ENCODE measurements around the gene NMBR.
"Not testable (repeated sequence)": the region's sequence is repeated elsewhere in the genome, so short reads cannot be mapped to it uniquely, and the experiment has no call there.

The NMBR gene

DNA sequence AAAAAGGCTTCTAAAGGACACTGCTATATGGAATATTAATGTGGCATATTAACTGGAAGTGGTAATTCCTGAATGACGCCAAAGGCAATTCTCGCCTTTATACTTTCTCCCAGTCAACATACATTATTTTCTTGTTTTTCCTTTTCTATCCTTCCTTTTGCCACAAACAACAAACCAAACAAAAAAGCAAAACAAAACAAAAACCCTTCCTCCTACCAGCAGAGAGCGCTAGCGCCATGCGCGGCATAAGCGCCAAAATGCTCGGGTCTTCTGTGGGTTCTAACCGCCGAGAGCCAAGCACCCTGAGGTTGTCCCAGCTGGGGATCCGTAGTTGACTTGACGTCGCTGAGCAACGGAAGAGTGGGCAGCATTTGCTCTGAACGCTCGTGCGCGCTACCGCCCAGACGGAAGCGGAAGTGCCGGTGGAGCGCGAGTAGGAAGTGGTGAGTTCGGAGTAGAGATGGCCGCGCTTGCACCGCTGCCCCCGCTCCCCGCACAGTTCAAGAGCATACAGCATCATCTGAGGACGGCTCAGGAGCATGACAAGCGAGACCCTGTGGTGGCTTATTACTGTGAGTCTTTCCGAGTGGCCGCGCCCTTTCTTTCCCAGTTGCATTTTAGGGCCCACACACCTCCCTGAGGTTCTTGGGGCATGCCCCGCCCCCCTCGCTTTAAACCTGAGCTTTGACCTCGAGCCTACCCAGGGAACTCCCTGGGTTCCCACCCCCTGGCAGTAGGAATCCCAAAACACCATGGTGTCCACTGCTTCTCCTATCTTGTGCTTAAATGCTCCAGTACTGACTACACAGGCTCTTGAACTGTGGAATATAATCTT lies at the start of gene NMBR, which contains the start of gene VTA1:
TSS of gene NMBR (minus strand) at position 295 of the 835 bp plus-strand sequence. CDS start 58,464 bp downstream, outside the sequence.
TSS of gene VTA1 (plus strand) at position 436 of the 835 bp plus-strand sequence. CDS start at position 461, 25 bp downstream.
- DNase-seq = peak; percentile 92

DNA sequence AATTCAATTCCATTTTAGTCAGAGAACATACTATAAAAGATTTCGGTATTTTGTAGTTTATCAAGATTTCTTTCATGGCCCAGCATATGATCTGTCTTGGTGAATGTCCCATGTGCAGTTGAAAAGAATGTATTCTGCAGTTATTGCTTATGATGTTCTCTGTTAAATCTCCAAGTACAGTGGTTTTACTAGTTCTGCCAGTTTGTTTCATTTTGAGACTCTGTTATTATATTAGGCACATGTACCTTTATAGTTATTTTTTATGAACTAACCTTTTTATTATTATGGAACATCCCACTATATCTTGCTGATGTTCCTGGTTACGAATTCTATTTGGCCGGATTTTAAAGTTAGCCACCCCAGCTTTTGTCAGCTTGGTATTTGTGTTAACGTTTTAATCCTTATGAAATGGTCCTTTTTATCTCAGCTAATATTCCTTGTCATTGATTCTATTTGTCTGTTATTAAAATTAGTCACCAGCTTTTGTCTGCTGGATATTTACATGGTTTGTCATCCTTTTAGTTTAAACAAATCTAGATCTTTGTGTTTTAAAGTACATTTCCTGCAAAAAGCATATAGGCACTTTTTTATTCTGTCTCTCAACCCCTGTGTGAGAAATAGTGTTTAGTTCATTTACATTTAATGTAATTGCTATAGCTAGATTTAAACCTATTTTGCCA lies 49.1 kb upstream of the NMBR start:
- no peak for DNase-seq

DNA sequence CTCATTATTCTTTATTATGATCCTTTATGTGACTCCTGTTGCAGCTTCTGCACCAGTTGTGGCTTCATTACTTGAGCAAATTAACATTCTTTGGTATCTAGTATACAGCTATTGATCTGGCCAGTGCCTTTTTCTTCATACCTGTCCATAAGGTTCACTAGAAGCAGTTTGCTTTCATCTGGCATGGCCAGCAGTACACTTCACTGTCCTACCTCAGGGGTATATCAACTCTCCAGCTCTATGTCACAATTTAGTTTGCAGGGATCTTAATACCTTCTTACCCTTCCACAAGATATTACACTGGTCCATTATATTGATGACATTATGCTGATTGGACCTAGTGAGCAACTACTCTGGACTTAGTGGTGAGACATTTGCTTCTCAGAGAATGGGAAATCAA lies 46.7 kb upstream of the NMBR start:
- no peak for DNase-seq

DNA sequence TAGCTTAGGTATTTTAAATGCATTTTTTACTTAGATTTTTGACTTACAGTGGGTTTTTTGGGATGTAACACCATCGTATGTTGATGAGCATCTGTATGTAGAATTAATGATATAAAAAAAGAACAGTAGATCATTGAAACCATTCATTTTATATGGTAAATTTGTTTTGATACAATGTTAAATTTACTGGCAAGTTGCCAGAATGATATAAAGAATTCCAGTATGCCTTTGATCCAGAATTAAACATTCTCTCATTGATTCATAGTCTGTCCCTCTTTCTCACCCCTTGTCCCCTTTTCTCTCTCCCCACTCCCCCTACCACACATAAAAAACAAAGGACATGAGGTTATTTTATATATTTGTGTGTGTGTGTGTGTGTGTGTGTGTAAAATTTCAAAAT lies 45.4 kb upstream of the NMBR start:
- DNase-seq = no peak

DNA sequence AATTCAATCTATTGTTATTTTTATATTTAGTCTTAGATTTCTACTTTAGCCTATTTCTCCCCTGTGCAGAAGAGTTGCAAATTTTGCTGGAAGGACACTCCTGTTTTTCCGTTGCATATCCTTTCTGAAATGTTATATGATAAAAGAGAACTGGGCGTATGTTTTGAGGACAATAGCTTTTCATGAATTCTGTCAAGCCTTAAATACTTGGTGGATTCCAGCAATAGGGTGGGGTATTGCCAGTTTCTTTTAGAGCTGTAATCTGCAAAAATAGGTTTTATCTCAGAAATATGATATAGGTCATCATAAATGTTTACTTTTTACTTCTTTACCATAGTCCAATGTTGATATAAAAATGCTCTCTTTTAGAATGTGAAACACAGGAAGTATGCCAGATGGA lies 42.1 kb upstream of the NMBR start:
- DNase-seq = no peak

DNA sequence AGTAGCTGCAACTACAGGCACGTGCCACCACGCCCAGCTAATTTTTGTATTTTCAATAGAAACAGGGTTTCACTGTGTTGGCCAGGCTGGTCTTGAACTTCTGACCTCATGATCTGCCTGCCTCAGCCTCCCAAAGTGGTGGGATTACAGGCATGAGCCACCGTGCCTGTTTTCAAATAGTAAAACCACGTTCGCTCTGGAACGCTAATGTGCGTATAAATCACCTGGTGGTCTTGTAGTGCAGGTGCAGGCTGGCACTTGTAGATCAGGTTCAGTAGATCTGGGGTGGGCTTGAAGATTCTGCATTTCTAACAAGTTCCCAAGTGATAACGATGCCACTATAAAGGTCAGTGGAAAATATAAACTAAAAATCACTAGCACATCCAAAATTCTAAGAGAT lies 41.4 kb upstream of the NMBR start:
- not testable (repeated sequence) for DNase-seq

DNA sequence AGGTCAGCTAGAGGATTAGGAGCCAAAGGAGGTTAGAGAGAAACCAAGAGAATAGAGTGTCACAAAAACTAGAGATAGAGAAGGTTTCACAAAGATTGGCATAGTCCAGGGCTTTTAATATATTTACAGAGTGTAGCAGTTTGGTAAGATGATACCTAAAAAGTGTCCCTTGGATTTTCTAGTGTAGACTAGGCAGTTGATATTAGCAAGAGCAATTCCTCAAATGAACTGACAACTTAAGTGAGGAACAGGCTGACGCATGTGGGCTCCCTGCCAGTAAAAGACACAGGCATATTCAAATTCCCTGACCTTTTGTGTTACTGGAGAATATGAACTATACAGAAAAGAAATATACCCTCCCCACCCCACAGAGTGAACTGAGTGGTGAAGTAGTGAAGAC lies 40.3 kb upstream of the NMBR start:
- DNase-seq = no peak

DNA sequence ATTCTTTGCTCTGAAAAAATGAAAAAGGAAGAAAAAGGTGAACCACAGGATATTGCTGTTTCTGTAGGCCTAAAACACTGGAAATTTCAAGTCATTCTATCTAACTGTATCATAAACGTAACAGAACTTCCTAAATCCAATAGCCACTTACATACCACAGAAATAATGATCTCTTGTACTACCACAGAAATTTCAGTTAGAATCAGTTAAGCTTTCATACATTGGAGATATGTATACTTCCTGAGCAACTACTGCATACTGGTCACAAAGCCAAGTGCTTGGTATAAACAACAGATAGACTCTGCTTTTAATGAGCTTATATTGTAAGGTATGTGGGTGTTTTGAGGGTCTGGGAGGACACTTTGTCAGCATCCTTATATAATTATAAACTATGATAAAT lies 38.7 kb upstream of the NMBR start:
- no peak for DNase-seq

DNA sequence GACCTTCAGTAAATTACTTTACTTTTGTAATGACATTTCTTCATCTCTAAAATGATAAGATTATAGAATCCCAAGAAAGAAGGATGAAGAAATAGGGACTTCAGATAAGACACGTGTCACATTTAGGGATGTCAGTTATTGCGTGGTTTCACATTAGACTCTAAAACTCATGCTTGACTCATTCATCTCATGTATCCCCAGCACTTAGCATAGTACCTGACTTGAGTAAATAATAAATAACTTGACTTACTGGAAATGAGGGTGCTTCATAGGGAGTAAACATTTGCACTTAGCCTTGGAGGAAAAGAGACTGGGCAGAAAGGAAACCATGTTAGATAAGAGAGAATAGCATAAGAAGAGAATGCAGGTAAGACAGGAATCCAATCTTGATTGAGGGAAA lies 37.4 kb upstream of the NMBR start:
- DNase-seq = no peak

DNA sequence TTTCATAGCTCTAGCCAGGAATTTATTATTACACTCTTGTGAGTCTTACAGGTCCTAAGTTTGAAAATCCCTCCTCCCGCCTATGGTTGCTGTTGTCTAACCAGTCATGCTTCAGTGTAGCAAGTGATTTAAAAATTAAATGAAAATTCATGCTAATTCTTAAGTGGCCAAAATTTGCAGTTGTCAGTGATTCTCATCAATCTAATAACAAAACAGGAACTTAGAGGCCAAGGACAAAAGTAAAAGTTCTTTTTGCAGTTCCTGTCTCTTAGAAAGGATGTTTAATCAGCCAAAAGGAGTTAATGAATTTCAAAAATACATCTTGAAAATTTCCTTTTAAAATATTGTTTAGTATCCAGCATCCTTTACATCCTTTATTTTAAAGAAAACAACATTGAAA lies 36.4 kb upstream of the NMBR start:
- no peak for DNase-seq

DNA sequence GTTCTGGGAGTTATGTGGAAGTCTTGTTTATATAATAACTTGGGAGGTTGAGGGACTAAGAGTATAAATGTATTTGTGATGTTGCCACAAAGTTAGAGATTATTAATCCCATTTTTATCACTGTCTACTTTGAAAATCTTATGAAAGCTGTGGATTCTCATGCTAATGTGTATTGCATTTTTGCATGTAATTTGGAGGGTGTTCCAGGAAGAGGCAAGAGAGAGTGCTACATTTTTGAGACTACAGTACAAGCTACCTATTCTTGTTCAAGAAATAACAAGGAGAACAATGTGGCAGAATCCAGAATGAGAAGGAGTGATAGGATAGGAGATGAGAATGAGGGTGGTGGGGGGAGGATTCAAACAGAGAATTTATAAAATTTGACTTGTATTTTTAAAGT lies 35.1 kb upstream of the NMBR start:
- no peak for DNase-seq

DNA sequence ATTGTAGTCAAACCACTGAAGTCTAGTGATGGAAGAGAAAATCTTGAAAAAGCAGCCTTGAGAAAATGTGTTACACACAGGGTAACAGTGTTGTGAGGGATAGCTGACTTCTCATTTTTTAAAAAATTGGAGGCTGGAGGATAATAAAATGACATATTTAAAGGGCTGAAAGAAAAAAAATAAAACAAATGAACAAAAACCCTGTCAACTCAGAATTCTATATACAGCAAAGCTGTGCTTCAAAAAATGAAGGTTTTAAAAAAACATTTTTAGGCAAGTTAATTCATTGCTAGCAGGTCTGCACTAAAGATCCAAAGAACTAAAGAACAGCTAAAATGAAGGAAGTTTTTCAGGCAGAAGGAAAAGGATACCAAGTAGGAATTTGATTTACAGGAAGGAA lies 31.2 kb upstream of the NMBR start:
- no peak for DNase-seq

DNA sequence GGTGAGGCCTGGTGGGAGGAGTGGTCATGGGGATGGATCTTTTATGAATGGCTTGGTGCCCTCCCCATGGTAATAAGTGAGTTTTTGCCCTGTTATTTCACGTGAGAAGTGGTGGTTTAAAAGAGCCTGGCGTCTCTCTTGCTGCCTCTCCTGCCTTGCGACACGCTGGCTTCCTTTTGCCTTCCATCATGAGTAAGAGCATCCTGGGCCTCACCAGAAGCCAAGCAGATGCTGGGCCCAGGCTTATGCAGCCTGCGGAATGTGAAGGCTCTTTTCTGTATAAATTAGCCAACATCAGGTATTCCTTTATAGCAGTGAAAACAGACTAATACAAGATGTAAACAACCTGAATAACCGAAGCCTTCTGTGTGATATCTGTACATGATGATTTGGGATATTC lies 27.8 kb upstream of the NMBR start:
- no peak for DNase-seq

DNA sequence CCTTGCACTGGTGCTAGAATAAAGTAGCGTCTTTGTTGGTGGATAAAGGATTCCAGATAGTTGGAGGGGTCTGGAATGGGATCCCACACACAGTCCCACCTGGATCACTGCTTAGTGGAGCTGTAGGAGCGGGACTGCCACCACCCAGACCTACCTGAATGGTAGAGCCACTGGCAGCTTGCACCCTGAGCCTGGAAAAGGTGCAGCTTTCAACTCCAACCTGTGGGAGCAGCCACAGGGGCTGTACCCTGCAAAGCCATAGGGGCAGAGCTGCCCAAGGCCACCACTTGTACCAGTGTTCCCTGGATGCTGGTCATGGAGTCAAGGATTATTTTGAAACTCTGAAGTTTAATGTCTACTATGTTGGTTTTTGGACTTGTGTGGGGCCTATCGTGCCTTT lies 27.1 kb upstream of the NMBR start:
- no peak for DNase-seq

DNA sequence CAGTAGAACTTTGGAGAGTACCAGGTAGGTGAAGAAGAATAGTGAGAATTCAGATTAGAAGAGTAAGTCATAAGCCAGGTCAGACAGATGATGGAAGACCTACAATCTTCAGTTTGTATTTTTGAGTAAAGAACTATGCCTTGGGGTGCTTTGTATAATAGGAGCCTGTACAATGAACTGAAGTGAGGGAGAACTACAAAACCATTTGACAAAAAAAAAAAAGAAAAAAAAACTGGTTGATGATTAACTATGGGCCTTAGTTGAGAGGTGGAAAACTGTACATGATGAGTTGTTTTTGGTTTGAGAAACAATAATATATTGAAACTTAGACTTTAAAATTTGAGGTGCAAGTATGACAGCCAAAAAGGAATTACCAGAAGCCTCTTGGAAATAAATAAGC lies 25.8 kb upstream of the NMBR start:
- DNase-seq = no peak

DNA sequence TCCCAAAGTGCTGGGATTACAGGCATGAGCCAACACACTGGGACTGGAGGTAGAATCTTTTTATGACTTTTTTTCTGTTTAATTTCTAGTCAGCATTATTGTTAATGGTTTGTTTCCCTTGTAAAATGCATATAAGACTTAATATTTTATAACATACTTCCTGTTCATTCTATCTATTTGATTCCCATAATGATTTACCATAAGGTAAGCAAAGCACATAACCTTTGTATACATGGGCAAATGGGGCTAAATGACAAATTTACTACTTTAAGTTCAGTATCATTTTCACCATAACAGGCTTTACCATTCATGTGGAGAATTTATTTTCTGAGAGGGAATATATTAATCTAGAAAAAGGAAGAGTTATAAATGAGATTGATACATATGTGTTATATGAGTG lies 24.4 kb upstream of the NMBR start:
- DNase-seq = no peak

DNA sequence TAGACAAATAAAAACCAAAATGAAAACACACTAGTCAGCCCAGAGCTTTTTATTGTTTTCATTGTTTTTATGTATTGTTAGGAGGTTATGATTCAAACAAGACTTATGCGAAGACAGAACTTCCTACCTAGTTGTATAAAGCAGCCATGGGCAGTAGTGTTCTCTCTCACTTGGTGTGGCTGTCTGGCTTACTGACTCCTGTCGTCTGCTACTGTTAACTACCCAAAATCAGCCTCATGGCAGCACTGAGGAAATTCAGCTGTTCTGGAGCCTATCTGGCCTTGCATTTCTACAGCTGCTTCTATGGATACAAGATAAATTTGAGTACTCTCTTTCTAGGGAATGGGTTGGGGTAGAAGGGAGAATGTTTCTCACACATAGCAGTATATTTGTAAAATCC lies 20.6 kb upstream of the NMBR start:
- DNase-seq = no peak

DNA sequence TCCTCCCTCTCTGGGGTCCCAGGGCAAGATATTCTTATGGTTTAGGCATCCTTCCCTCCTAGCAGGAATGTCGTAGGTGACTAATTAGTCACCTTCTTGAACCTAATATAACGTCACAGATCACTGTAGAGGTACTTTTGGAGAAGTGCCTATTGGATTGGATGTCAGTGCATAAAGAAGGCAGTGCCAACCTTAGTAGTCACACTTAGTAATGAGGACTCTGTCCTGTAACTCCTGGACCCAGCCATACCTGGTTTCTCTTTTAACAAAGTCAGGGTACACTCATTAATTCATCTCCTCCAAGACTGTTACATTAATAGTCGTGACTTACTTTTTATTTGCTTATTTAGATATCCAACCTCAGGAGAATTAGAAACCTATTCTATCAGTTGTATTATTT lies 20.1 kb upstream of the NMBR start:
- DNase-seq = no peak

DNA sequence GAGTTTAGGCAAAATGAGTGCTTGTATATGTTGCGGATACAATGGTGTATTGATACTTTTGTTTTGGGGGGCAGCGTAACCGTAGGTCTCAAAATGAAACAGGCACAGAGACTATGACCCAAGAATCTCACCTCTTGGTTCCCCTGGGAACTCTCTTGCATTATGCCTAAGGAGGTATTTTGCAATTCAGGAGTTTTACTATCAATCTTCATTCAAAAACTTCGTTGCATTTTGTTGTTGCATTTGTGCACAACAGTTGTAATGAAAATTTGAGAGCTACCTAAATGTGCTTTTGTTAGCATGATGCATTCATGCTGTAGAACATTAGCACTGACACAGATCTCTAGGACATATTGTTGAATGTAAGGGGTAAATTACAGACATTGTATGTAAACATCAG lies 18.3 kb upstream of the NMBR start:
- DNase-seq = no peak

DNA sequence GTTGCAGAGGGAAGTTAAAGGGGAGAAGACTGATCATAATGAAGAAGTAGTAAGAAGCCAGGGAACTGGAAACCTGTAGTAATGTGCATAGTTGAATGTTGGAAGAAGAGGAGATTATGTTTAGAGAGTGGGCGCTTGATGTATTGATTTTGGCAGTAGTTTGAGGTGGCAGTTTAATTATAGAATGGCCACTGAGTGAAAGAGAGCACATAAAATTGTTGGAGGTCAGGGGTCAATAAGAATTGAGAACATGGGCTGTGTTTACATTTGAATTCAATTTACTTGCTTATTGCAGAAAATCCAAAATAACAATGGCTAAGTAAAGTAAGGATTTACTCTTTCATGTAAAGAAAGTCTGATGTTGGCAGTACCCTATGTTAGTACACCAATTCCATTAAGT lies 15.9 kb upstream of the NMBR start:
- DNase-seq = no peak

DNA sequence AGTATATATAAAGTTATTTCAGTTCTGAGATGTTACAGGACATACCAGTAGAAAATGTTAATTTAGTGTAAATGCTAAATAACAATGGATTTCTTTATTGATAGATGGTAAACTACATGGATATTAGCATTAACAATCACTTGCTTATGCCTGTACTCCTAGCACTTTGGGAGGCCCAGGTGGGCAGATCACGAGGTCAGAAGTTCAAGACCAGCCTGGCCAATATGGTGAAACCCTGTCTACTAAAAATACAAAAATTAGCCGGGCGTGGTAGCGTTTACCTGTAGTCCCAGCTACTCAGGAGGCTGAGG lies 9.8 kb upstream of the NMBR start:
- DNase-seq = not testable (repeated sequence)

DNA sequence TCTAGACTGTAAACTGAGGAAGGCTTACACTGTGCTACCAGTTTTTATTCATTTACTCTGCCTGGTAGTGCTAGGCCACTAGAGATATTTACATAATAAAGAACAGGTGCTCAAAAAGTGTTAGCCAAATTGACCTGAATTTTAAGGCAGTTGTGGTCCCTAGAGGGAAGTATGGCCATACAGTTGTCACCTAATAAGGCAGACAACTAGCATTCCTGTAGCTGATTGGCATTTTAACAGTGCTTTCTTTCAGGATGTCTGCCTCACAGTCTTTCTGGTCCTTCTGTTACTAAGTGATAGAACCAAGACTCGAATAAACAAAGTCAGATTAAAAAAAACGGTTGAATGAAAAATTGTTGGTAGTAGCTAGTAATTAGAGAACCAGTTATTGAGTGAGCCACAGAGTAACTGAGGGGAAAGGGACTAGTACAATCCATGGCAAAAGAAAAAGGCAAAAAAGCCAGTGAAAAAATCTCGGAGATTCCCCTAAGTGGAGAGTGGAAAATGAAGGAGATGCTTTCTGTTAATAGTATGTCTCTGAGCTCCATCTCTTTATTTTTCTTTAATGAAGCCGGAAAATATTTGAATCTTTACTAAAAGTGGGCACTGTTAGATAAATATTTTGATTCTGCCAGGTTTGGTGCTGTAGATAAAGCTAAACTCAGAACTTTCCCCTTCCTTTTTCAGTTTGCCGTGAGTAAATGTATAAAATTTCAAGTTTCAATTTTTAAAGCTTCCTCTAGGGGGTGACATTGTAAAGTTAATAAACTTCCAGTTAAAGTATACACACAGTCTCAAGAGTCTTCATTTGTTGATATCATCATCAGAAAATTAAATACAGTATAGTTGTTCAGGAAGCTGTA lies 9.2 kb upstream of the NMBR start:
- DNase-seq = no peak

DNA sequence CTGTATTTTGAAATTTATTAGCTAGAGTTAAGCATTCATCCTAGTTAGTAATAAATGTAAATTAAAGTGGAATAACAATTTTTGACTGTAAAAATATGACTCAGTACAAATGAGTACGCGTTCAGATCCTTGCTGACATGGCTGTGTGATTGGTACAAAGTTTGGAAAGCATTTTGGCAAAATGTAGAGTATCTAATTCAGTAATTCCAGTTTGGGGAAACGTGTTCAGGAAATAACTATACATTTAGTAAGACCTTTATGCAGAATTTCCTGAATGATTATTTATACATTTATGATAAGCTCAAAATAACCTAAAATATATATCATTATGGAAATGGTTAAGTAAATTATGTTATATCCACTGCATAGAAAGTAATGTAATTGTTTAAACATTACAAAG lies 8.2 kb upstream of the NMBR start:
- DNase-seq = no peak

DNA sequence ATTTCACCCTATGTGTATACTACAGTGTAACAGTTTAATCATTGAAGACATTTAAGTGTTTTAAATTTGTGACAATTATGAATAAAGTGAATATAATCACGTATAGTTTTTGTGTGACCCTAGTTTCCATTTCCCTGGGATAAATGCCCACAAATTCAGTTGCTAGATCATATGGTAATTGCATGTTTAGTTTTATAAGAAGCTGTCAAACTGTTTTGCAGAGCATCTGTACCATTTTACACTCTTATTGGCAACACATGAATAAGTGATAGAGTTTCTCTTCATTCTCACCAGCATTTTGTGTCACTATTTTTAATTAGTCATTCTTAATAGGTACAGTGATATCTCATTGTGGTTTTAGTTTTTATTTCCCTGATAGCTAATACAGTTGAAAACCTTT lies 7.4 kb upstream of the NMBR start:
- no peak for DNase-seq
